Lower leg skin (tissue), 3 donors: ENCODE data around the gene NVL.

Source experiments
- POLR2A ChIP-seq, 2 donors: fragments of 450-650 bp; IDR thresholded peaks; one replicate each; pipeline ENCODE4 v1.6.1; 2016 to 2017; ENCODE audit warnings: antibody characterized with exemption in 2 of 2, mild to moderate bottlenecking in 1 of 2, moderate library complexity in 1 of 2
- TF ChIP-seq, protein P1 (sequence below), 3 donors: fragments of 450-650 bp; IDR thresholded peaks; one replicate each; pipeline ENCODE4 v1.5.1; 2016; ENCODE audit warnings: antibody characterized with exemption in 3 of 3, mild to moderate bottlenecking in 3 of 3, moderate library complexity in 2 of 3

DNA sequence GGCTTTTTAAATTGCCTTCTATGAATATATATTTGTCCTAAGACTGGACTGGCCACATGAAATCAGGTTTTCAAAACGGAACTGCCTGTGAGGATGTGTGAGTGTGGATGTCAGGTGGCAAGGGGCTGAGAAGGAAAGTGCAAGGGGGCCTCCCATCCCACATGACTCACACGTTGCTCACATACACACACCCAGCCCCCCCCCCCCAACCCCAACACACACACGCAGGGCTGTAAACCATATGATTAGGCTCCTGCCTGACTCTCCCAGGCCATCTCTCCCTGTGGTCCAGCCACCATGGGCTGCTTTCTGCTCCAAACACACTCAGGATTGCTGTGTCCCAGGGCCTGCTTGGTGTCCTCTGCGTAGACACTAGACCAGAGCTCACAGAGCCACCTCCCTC is 124.5 kb downstream of the NVL start:
- TF ChIP-seq, protein P1, sequence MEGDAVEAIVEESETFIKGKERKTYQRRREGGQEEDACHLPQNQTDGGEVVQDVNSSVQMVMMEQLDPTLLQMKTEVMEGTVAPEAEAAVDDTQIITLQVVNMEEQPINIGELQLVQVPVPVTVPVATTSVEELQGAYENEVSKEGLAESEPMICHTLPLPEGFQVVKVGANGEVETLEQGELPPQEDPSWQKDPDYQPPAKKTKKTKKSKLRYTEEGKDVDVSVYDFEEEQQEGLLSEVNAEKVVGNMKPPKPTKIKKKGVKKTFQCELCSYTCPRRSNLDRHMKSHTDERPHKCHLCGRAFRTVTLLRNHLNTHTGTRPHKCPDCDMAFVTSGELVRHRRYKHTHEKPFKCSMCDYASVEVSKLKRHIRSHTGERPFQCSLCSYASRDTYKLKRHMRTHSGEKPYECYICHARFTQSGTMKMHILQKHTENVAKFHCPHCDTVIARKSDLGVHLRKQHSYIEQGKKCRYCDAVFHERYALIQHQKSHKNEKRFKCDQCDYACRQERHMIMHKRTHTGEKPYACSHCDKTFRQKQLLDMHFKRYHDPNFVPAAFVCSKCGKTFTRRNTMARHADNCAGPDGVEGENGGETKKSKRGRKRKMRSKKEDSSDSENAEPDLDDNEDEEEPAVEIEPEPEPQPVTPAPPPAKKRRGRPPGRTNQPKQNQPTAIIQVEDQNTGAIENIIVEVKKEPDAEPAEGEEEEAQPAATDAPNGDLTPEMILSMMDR (IDR thresholded peaks at IDR 0.05): no peak
- no peak for TF ChIP-seq POLR2A (IDR thresholded peaks at IDR 0.05)
